Upper lobe of left lung (tissue), 4 donors: ENCODE results near the gene HES2.

ENCODE experiments used
- CTCF ChIP-seq, 6 experiments: fragments of 450-650 bp in 4 of 6; fragments of 200-600 bp in 2 of 6; sonication (generic) in 2 of 6; IDR thresholded peaks; one replicate each; pipeline ENCODE4 v1.5.1; 2016 to 2019; ENCODE audit warnings: antibody characterized with exemption in 6 of 6
- EP300 ChIP-seq, 4 donors: sonication (generic); formaldehyde crosslinking; IDR thresholded peaks; one replicate each; pipeline ENCODE4 v1.5.1; 2017; ENCODE audit warnings: antibody characterized with exemption in 4 of 4, control low read depth in 2 of 4
- POLR2A ChIP-seq, 4 donors: fragments of 450-650 bp; IDR thresholded peaks; one replicate each; pipeline ENCODE4 v1.5.1; 2016 to 2017; ENCODE audit warnings: antibody characterized with exemption in 4 of 4, mild to moderate bottlenecking in 2 of 4

- TF ChIP-seq POLR2A (IDR thresholded peaks at IDR 0.05): no peak
- TF ChIP-seq CTCF (IDR thresholded peaks at IDR 0.05): no peak
- TF ChIP-seq EP300 (IDR thresholded peaks at IDR 0.05): no peak
Measured at GRCh38 chr1:6421266-6421665, 1.5 kb upstream of the HES2 start.
